Glutamatergic neuron (in vitro differentiated cells): ENCODE data around the gene CARD8. TPM values are rescaled to one million over a fixed set of nuclear protein-coding genes. Genes with fewer than 3 reads are reported as not detected.

Experiments used
- DNase-seq: peaks from one replicate; pipeline ENCODE4 v3.0.0; 2022
- H3K27ac Mint-ChIP-seq: one replicate; pipeline ENCODE4 v1.8.0; 2020; ENCODE audit warnings: mild to moderate bottlenecking, mixed read lengths, inconsistent platforms; ENCODE audit not compliant: unreplicated experiment
- H3K27me3 Mint-ChIP-seq: one replicate; pipeline ENCODE4 v1.8.0; 2020; ENCODE audit warnings: mild to moderate bottlenecking, moderate library complexity, mixed read lengths, inconsistent platforms; ENCODE audit not compliant: unreplicated experiment
- H3K36me3 Mint-ChIP-seq: one replicate; pipeline ENCODE4 v1.8.0; 2020; ENCODE audit warnings: mild to moderate bottlenecking, mixed read lengths, inconsistent platforms; ENCODE audit not compliant: unreplicated experiment
- H3K4me1 Mint-ChIP-seq: one replicate; pipeline ENCODE4 v1.8.0; 2020; ENCODE audit warnings: mild to moderate bottlenecking, low read depth, mixed read lengths, inconsistent platforms; ENCODE audit not compliant: unreplicated experiment
- H3K4me3 Mint-ChIP-seq: one replicate; pipeline ENCODE4 v1.8.0; 2020; ENCODE audit warnings: mild to moderate bottlenecking, mixed read lengths, inconsistent platforms; ENCODE audit not compliant: unreplicated experiment
- H3K9me3 Mint-ChIP-seq: one replicate; pipeline ENCODE4 v1.8.0; 2020; ENCODE audit warnings: mild to moderate bottlenecking, moderate library complexity, mixed read lengths, inconsistent platforms; ENCODE audit not compliant: unreplicated experiment
- CTCF ChIP-seq: fragments of 200-600 bp; sonication (generic); IDR thresholded peaks from one replicate; pipeline ENCODE4 v1.5.0; 2021; ENCODE audit not compliant: partially characterized antibody, unreplicated experiment
- total RNA-seq: library from RNA; stranded (reverse); fragmentation: NEBNext Ultra II Directional; extraction: Animal tissue kit (Norgen Biotek cat#: 25700); gene quantifications from one replicate; pipeline ENCODE4 v1.2.1, GENCODE V29; 2021; ENCODE audit not compliant: unreplicated experiment

The CARD8 gene
- total RNA-seq, 1 donor from 2014 or later, result 41.9 TPM

GRCh38 chr19:48301886-48302599 is 46.3 kb upstream of the CARD8 start:
- Mint-ChIP-seq H3K4me1 (no peaks in the 10 kb centered on the region), H3K9me3 (no peaks in the 10 kb centered on the region), H3K27ac (no peak overlapping the region), H3K27me3 (no peaks in the 10 kb centered on the region), H3K4me3 (no peak overlapping the region), H3K36me3 (peaks cover 6% of the 10 kb centered on the region)
- DNase-seq, result no peak
- TF ChIP-seq CTCF, result no peak

- Mint-ChIP-seq H3K27ac (no peak overlapping the region), H3K4me3 (no peak overlapping the region), H3K27me3 (no peaks in the 10 kb centered on the region), H3K4me1 (no peaks in the 10 kb centered on the region), H3K36me3 (no peaks in the 10 kb centered on the region), H3K9me3 (no peaks in the 10 kb centered on the region)
- DNase-seq, result no peak
- TF ChIP-seq CTCF, result no peak
These were observed 42.3 kb upstream of the CARD8 start for GRCh38 chr19:48297975-48298374.

GRCh38 chr19:48296963-48297734 is 41.4 kb upstream of the CARD8 start:
- H3K4me3 Mint-ChIP-seq, result no peak overlapping the region
- no peak overlapping the region for H3K27ac Mint-ChIP-seq
- DNase-seq, result no peak
- no peaks in the 10 kb centered on the region for H3K4me1 Mint-ChIP-seq
- no peaks in the 10 kb centered on the region for H3K9me3 Mint-ChIP-seq
- no peak for TF ChIP-seq CTCF
- H3K36me3 Mint-ChIP-seq, result no peaks in the 10 kb centered on the region
- no peaks in the 10 kb centered on the region for H3K27me3 Mint-ChIP-seq

GRCh38 chr19:48295458-48295857 is 39.7 kb upstream of the CARD8 start:
- H3K27me3 Mint-ChIP-seq, result no peaks in the 10 kb centered on the region
- no peaks in the 10 kb centered on the region for H3K4me1 Mint-ChIP-seq
- H3K27ac Mint-ChIP-seq, result no peak overlapping the region
- H3K36me3 Mint-ChIP-seq, result no peaks in the 10 kb centered on the region
- DNase-seq, result no peak
- H3K9me3 Mint-ChIP-seq, result no peaks in the 10 kb centered on the region
- no peak overlapping the region for H3K4me3 Mint-ChIP-seq
- TF ChIP-seq CTCF, result no peak

- no peak overlapping the region for H3K27ac Mint-ChIP-seq
- H3K4me3 Mint-ChIP-seq, result no peak overlapping the region
- peaks cover 3% of the 10 kb centered on the region for H3K9me3 Mint-ChIP-seq
- H3K4me1 Mint-ChIP-seq, result no peaks in the 10 kb centered on the region
- no peak for TF ChIP-seq CTCF
- DNase-seq, result no peak
- H3K27me3 Mint-ChIP-seq, result no peaks in the 10 kb centered on the region
- H3K36me3 Mint-ChIP-seq, result no peaks in the 10 kb centered on the region
These were observed 37.1 kb upstream of the CARD8 start for GRCh38 chr19:48292798-48293197.
